ENCODE measurements around the gene MSANTD7. TPM values are rescaled to one million over a fixed set of nuclear protein-coding genes. Genes with fewer than 3 reads are reported as not detected.
"Not testable (repeated sequence)": the region's sequence is repeated elsewhere in the genome, so short reads cannot be mapped to it uniquely, and the experiment has no call there.

The MSANTD7 gene
- total and polyA plus RNA-seq, 8 donors, result under 0.01 to 84.8 (median 8.0) TPM

- peak; percentile 56 to 58 for DNase-seq
- Histone ChIP-seq H3K4me1 (peaks cover 0 to 15% (median 2%) of the 10 kb centered on the region in 4 donors), H3K27me3 (no peaks in the 10 kb centered on the region), H3K36me3 (peaks cover 2 to 65% (median 45%) of the 10 kb centered on the region in 4 donors), H3K4me3 (no peak overlapping the region), H3K9me3 (no peaks in the 10 kb centered on the region), H3K27ac (peak overlapping the region in 2 of 5 donors; percentile 27 to 28)
- 75 to 78% (median 78%) methylated on average over 1 of the region's 1 CpG for WGBS, 5 donors
- intact Hi-C loops (cut with DNase I; ENCODE audit: low total_unique reads), result no loop called here
- TF ChIP-seq, protein P1, sequence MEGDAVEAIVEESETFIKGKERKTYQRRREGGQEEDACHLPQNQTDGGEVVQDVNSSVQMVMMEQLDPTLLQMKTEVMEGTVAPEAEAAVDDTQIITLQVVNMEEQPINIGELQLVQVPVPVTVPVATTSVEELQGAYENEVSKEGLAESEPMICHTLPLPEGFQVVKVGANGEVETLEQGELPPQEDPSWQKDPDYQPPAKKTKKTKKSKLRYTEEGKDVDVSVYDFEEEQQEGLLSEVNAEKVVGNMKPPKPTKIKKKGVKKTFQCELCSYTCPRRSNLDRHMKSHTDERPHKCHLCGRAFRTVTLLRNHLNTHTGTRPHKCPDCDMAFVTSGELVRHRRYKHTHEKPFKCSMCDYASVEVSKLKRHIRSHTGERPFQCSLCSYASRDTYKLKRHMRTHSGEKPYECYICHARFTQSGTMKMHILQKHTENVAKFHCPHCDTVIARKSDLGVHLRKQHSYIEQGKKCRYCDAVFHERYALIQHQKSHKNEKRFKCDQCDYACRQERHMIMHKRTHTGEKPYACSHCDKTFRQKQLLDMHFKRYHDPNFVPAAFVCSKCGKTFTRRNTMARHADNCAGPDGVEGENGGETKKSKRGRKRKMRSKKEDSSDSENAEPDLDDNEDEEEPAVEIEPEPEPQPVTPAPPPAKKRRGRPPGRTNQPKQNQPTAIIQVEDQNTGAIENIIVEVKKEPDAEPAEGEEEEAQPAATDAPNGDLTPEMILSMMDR (IDR thresholded peaks at IDR 0.05), result no peak
- TF ChIP-seq POLR2A (IDR thresholded peaks at IDR 0.05), result no peak
- peak in 1 of 3 donors; percentile 29 for TF ChIP-seq POLR2AphosphoS5 (IDR thresholded peaks at IDR 0.05)
- TF ChIP-seq EP300 (IDR thresholded peaks at IDR 0.05), result no peak
These were observed 22.7 kb downstream of the MSANTD7 start for GRCh38 chr10:14860791-14861190.

DNA sequence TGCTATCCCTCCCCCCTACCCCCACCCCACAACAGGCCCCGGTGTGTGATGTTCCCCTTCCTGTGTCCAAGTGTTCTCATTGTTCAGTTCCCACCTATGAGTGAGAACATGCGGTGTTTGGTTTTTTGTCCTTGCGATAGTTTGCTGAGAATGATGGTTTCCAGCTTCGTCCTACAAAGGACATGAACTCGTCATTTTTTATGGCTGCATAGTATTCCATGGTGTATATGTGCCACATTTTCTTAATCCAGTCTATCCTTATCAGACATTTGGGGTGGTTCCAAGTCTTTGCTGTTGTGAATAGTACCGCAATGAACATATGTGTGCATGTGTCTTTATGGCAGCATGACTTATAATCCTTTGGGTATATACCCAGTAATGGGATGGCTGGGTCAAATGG lies 26.4 kb downstream of the MSANTD7 start:
- H3K9me3 ChIP-seq; H3K4me3 ChIP-seq; intact Hi-C loops (cut with DNase I; ENCODE audit: low total_unique reads); H3K27ac ChIP-seq; H3K27me3 ChIP-seq; DNase-seq: not testable (repeated sequence)
- H3K36me3 ChIP-seq, result peaks cover 6 to 71% (median 54%) of the 10 kb centered on the region in 4 donors
- peaks cover 0 to 13% (median 2%) of the 10 kb centered on the region in 4 donors for H3K4me1 ChIP-seq
- 96 to 98% (median 98%) methylated on average over 6 of the region's 6 CpGs for WGBS, 5 donors

DNA sequence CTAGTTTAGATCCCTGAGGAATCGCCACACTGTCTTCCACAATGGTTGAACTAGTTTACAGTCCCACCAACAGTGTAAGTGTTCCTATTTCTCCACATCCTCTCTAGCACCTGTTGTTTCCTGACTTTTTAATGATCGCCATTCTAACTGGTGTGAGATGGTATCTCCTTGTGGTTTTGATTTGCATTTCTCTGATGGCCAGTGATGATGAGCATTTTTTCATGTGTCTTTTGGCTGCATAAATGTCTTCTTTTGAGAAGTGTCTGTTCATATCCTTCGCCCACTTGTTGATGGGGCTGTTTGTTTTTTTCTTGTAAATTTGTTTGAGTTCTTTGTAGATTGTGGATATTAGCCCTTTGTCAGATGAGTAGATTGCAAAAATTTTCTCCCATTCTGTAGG lies 26.8 kb downstream of the MSANTD7 start:
- H3K4me1 ChIP-seq; H3K9me3 ChIP-seq; H3K27me3 ChIP-seq; H3K4me3 ChIP-seq; intact Hi-C loops (cut with DNase I; ENCODE audit: low total_unique reads); DNase-seq; H3K27ac ChIP-seq: not testable (repeated sequence)
- H3K36me3 ChIP-seq, result peaks cover 8 to 75% (median 58%) of the 10 kb centered on the region in 4 donors
- WGBS, 5 donors, result 95 to 97% (median 96%) methylated on average over 3 of the region's 3 CpGs

DNA sequence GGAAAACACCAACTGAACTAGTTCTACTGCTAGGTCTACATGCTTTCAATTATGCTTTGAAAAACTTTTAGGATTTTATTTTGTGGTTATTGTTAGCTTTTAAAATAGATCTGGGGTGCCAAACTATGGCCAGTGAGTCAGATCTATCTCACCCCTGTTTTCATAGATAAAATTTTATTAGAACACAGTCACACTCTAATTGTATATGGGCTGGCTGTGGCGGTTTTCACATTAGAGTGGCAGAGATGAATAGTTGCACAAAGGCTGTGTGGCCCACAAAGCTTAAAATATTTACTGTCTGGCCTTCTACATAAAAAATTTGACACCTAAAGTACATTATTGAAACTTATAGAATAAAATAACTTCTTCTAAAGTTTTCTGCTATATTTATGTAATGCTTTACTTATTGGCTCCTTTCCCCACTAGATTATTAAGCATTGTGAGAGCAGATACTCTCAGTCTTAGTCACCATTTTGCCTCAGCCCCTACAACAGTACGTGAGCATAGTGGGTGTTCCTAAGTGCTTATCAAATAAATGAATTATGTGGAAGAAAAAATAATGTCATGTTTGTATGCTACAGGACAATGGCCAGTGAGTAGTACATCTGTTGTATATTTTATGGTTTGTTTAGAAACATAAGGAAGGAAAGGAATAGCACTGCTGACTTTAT lies 35.1 kb downstream of the MSANTD7 start:
- intact Hi-C loops (cut with DNase I; ENCODE audit: low total_unique reads), result no loop called here
- WGBS, 5 donors, result 51 to 69% (median 62%) methylated on average over 2 of the region's 2 CpGs
- H3K36me3 ChIP-seq, result peaks cover 6 to 39% (median 31%) of the 10 kb centered on the region in 4 donors

DNA sequence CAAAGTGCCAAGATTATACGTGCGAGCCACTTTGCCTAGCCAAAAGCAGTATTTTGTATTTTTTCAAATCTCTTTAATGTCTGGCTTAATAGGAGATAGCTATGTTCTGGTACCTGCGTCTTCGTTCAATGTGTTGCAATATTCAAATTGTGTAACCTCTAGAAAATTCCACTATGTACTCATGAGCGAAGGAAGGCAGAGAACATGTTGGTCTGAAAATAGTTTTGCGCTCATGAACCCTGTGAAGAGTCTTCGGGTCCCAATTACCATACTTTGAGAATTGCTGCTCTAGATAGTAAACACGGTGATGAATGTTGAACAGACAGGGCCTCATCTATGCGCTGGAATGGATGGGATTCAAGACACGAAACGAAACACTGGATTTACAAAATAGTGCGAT lies 37.8 kb downstream of the MSANTD7 start:
- H3K36me3 ChIP-seq, result peaks cover 0 to 12% (median 5%) of the 10 kb centered on the region in 4 donors
- no peaks in the 10 kb centered on the region for H3K9me3 ChIP-seq
- intact Hi-C loops (cut with DNase I; ENCODE audit: low total_unique reads), result no loop called here
- no peak for DNase-seq
- H3K4me3 ChIP-seq, result no peak overlapping the region
- no peak overlapping the region for H3K27ac ChIP-seq
- TF ChIP-seq, protein P1 (IDR thresholded peaks at IDR 0.05), result no peak
- no peaks in the 10 kb centered on the region for H3K27me3 ChIP-seq
- 94 to 96% (median 96%) methylated on average over 12 of the region's 12 CpGs for WGBS, 5 donors
- peaks cover 4 to 31% (median 25%) of the 10 kb centered on the region in 4 donors for H3K4me1 ChIP-seq

More for the DNA sequence above, 35.1 kb downstream of the MSANTD7 start:
- TF ChIP-seq EP300 (IDR thresholded peaks at IDR 0.05) (no peak), POLR2AphosphoS5 (IDR thresholded peaks at IDR 0.05) (no peak), POLR2A (IDR thresholded peaks at IDR 0.05) (no peak)
- TF ChIP-seq, protein P1 (IDR thresholded peaks at IDR 0.05), result no peak
- no peaks in the 10 kb centered on the region for H3K27me3 ChIP-seq
- no peak overlapping the region for H3K27ac ChIP-seq
- DNase-seq, result no peak
- H3K4me1 ChIP-seq, result peaks cover 0 to 16% (median 13%) of the 10 kb centered on the region in 4 donors
- no peak overlapping the region for H3K4me3 ChIP-seq
- no peaks in the 10 kb centered on the region for H3K9me3 ChIP-seq

Measured in stomach (tissue), 9 donors.